ENCODE data around the gene ZCCHC4.
A peak's percentile ranks its signal among the peaks of the same experiment; 100 is the strongest.

GRCh38 chr4:25376754-25377571 is 64.4 kb downstream of the ZCCHC4 start, which contains the start of gene ANAPC4:
- TF ChIP-seq POLR2AphosphoS5 (IDR thresholded peaks at IDR 0.05) (peak; percentile 47), CTCF (IDR thresholded peaks at IDR 0.05) (peak in 2 of 4 experiments; percentile 27 to 46), POLR2A (IDR thresholded peaks at IDR 0.05) (peak; percentile 57)
